ENCODE data around the gene QPRT. TPM values are rescaled to one million over a fixed set of nuclear protein-coding genes. Genes with fewer than 3 reads are reported as not detected.
"Not testable (repeated sequence)": the region's sequence is repeated elsewhere in the genome, so short reads cannot be mapped to it uniquely, and the experiment has no call there.

Gene QPRT
- total RNA-seq, 2 donors from 2014 or later: 1.7 to 7.4 TPM

DNA sequence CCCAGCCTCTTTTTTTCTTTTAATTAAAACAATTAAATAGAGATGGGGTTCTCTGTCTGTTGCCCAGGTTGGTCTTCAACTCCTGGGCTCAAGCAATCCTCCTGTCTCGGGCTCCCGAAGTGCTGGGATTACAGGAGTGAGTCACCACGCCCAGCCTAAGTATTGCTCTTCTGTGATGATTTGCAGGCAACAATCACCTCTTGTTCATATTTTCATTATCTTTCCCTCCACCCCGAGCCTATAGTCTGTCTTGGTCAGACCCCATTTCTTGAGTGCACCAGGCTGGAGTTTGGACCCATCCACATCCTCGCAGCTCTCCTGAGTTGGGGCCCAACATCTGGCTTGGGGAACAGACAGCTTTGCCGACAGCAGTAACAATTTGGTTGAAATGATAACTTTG, 20.3 kb upstream of the QPRT start:
- DNase-seq (ENCODE audit: low spot score): no peak
- intact Hi-C loops (cut with DNase I): no loop called here

DNA sequence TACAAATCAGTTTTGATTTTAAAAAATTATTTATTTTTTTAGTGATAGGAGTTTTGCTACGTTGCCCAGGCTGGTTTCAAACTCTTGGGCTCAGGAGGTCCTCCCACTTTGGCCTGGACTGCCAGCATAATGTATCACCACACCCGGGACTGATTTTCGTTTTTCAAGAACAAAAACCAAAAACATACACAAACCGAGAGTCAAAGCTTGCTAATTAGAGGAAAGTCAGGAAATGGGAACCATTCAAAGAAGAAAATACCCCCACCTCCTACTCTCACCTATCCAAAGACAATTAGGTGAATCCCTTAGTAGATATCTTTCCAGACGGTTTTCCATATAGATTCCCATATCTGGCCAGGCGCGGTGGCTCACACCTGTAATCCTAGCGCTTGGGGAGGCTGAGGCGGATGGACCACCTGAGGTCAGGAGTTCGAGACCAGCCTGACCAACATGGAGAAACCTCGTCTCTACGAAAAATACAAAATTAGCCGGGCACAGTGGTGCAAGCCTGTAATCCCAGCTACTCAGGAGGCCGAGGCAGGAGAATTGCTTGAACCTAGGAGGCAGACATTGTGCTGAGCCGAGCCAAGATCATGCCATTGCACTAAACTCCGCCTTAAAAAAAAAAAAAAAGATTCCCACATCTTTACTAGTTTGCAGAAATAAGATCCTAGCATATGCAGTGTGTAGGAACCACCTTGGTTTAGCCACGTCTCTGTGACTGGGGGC, 16.8 kb upstream of the QPRT start:
- DNase-seq (ENCODE audit: low spot score): no peak
- intact Hi-C loops (cut with DNase I): no loop called here

GRCh38 chr16:29662729-29663015, 16.3 kb upstream of the QPRT start:
- intact Hi-C loops (cut with DNase I): no loop called here
- no peak for DNase-seq (ENCODE audit: low spot score)

GRCh38 chr16:29663016-29663806, 15.8 kb upstream of the QPRT start, which contains the start of gene SPN:
Gene SPN (plus strand): TSS chr16:29663247. CDS start chr16:29663729, 482 bp downstream.
- no peak for DNase-seq (ENCODE audit: low spot score)
- intact Hi-C loops (cut with DNase I): no loop called here

GRCh38 chr16:29663807-29664090, 15.2 kb upstream of the QPRT start:
- intact Hi-C loops (cut with DNase I): no loop called here
- DNase-seq (ENCODE audit: low spot score): no peak

DNA sequence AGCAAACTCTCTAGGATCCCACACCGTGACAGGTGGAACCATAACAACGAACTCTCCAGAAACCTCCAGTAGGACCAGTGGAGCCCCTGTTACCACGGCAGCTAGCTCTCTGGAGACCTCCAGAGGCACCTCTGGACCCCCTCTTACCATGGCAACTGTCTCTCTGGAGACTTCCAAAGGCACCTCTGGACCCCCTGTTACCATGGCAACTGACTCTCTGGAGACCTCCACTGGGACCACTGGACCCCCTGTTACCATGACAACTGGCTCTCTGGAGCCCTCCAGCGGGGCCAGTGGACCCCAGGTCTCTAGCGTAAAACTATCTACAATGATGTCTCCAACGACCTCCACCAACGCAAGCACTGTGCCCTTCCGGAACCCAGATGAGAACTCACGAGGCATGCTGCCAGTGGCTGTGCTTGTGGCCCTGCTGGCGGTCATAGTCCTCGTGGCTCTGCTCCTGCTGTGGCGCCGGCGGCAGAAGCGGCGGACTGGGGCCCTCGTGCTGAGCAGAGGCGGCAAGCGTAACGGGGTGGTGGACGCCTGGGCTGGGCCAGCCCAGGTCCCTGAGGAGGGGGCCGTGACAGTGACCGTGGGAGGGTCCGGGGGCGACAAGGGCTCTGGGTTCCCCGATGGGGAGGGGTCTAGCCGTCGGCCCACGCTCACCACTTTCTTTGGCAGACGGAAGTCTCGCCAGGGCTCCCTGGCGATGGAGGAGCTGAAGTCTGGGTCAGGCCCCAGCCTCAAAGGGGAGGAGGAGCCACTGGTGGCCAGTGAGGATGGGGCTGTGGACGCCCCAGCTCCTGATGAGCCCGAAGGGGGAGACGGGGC, 14.7 kb upstream of the QPRT start:
- intact Hi-C loops (cut with DNase I): no loop called here
- peak; percentile 84 for DNase-seq (ENCODE audit: low spot score)

GRCh38 chr16:29665294-29666077, 13.5 kb upstream of the QPRT start:
- DNase-seq (ENCODE audit: low spot score): no peak
- intact Hi-C loops (cut with DNase I): no loop called here

- DNase-seq (ENCODE audit: low spot score); intact Hi-C loops (cut with DNase I): not testable (repeated sequence)
Observed at GRCh38 chr16:29667322-29667610, 11.7 kb upstream of the QPRT start.

GRCh38 chr16:29667755-29668154, 11.2 kb upstream of the QPRT start:
- no peak for DNase-seq (ENCODE audit: low spot score)
- intact Hi-C loops (cut with DNase I): loop anchor here in 1 of 2 donors (1.0 kb wide), 1 partner anchor 23 kb away; no protein-coding TSS in a partner anchor

- no peak for DNase-seq (ENCODE audit: low spot score)
- intact Hi-C loops (cut with DNase I): loop anchor here in 1 of 2 donors (1.0 kb wide), 1 partner anchor 22 kb away; no protein-coding TSS in a partner anchor
Observed at GRCh38 chr16:29668267-29668666, 10.7 kb upstream of the QPRT start.

GRCh38 chr16:29673501-29673900, 5.5 kb upstream of the QPRT start:
- DNase-seq (ENCODE audit: low spot score): no peak
- intact Hi-C loops (cut with DNase I): no loop called here

- DNase-seq (ENCODE audit: low spot score): no peak
- intact Hi-C loops (cut with DNase I): no loop called here
Observed at GRCh38 chr16:29674188-29674587, 4.8 kb upstream of the QPRT start.

GRCh38 chr16:29675811-29676643, 3.0 kb upstream of the QPRT start:
- no peak for DNase-seq (ENCODE audit: low spot score)
- intact Hi-C loops (cut with DNase I): no loop called here

DNA sequence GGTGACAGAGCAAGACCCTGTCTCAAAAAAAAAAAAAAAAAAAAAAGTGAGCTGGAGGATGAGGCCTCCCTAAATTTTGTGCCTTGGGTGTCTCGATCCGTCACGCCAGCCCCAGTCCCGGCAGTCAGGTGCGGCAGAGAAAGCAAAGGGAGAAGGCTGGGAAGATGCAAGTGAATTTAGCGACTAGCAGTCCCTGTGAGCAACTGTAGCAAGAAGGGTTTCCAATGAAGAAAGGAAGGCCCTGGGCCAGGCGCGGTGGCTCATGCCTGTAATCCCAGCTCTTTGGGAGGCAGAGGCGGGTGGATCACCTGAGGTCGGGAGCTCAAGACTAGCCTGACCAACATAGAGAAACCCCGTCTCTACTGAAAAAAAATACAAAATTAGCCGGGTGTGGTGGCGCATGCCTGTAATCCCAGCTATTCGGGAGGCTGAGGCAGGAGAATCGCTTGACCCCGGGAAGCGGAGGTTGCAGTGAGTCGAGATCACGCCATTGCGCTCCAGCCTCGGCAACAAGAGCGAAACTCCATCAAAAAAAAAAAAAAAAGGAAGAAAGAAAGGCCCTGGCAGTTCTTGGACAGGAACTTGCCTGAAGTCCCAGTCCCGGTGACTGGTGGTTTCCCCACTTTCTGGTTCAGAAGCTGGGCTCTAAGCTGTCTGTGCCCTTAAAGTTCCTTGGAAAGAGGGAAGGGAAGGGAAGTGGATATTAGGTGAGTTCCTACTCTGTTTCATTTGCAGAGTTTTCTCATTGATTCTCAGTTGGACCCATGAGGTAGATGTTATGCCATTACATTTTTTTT, 1.8 kb upstream of the QPRT start:
- no peak for DNase-seq (ENCODE audit: low spot score)
- intact Hi-C loops (cut with DNase I): no loop called here

GRCh38 chr16:29680180-29680598, 1.2 kb downstream of the QPRT start:
- no peak for DNase-seq (ENCODE audit: low spot score)
- intact Hi-C loops (cut with DNase I): no loop called here

DNA sequence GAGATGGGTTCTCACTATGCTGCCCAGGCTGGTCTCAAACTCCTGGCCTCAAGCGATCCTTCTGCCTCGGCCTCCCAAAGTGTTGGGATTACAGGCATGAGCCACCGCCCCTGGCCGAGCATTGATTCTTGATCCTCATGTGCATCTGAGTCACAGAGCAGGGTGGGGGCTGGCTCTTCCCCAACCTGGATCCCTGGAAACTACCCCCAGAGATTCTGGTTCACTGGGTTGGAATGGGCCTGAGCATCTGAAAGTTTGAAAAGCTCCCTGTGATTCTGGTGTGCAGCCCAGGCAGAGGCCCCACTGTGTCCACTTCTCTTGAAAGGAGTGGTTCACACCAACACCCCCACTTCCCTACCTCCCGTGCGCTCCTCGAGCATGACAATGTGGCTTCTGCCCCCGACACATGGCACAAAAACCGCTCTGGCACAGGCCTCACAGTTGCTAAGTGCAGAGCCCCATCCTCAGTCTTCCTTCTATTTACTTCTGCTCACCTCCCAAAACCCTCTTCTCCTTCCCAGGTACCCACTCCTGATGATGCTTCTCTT, 4.6 kb downstream of the QPRT start:
- DNase-seq (ENCODE audit: low spot score): no peak
- intact Hi-C loops (cut with DNase I): no loop called here

DNA sequence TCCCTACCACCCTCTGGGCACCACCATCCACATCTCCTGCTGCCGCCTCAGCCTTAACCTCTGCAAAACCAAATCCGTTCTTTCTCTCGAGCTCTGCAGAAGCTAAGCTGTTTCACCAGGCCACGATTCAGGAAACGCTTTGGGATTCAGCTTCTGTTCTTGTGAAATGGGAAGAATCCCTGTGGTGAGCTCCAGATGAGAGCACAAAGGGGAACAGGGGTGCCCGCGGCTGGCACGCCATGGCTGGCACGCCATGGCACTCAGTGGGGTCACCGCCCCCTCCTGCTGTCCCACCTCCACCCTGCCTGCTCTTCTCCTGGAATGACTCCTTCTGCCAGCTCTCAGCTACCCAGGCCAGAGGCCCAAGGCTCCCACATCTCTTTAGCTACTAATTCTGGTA, 5.7 kb downstream of the QPRT start:
- DNase-seq (ENCODE audit: low spot score): no peak
- intact Hi-C loops (cut with DNase I): no loop called here
